HepG2 (cell line): Measurements from ENCODE around the gene SESN1. TPM values are rescaled to one million over a fixed set of nuclear protein-coding genes. Genes with fewer than 3 reads are reported as not detected.

Source experiments
- ATF1 ChIP-seq: IDR thresholded peaks from 2 replicates; pipeline ENCODE4 v1.6.1; 2016; ENCODE audit warnings: mild to moderate bottlenecking, control low read depth
- CCDC6 ChIP-seq: sonication (generic); formaldehyde crosslinking; IDR thresholded peaks from 2 replicates; pipeline ENCODE4 v1.8.1; 2022; ENCODE audit warnings: mild to moderate bottlenecking, missing genetic modification reagents, moderate library complexity
- CEBPG ChIP-seq: IDR thresholded peaks from 2 replicates; pipeline ENCODE4 v1.6.1; 2016
- ETV6 ChIP-seq: sonication (generic); formaldehyde crosslinking; conservative IDR thresholded peaks from 2 replicates; pipeline ENCODE4 v1.4.0; 2020; ENCODE audit warnings: missing genetic modification reagents
- HOXA5 ChIP-seq: sonication (generic); formaldehyde crosslinking; IDR thresholded peaks from 2 replicates; pipeline ENCODE4 v1.4.0; 2020; ENCODE audit warnings: missing genetic modification reagents
- MTA1 ChIP-seq: sonication (generic); formaldehyde crosslinking; IDR thresholded peaks from 2 replicates; pipeline ENCODE4 v1.4.0; 2020; ENCODE audit warnings: missing genetic modification reagents, mild to moderate bottlenecking, borderline replicate concordance
- MXI1 ChIP-seq: IDR thresholded peaks from 3 replicates; pipeline ENCODE4 v1.6.1; 2012; ENCODE audit warnings: low read depth, low read length, inconsistent platforms, borderline replicate concordance
- PLRG1 ChIP-seq: fragments of 450-650 bp; conservative IDR thresholded peaks from 2 replicates; pipeline ENCODE4 v1.6.1; 2016
- PPARG ChIP-seq: conservative IDR thresholded peaks from 2 replicates; pipeline ENCODE4 v1.6.1; 2016; ENCODE audit warnings: missing biosample characterization, missing genetic modification reagents
- WIZ ChIP-seq: sonication (generic); formaldehyde crosslinking; IDR thresholded peaks from 2 replicates; pipeline ENCODE4 v1.5.1; 2020; ENCODE audit warnings: mild to moderate bottlenecking, missing genetic modification reagents
- ZFX ChIP-seq: sonication (generic); formaldehyde crosslinking; IDR thresholded peaks from 2 replicates; pipeline ENCODE4 v1.4.0; 2020; ENCODE audit warnings: mild to moderate bottlenecking, low read depth, missing genetic modification reagents, moderate library complexity
- ZNF230 ChIP-seq: sonication (generic); formaldehyde crosslinking; IDR thresholded peaks from 2 replicates; pipeline ENCODE4 v1.4.0; 2020; ENCODE audit warnings: mild to moderate bottlenecking, missing genetic modification reagents
- ZNF274 ChIP-seq: sonication (generic); formaldehyde crosslinking; IDR thresholded peaks from 2 replicates; pipeline ENCODE4 v1.5.1; 2020; ENCODE audit warnings: mild to moderate bottlenecking, missing genetic modification reagents
- ZNF556 ChIP-seq: sonication (generic); formaldehyde crosslinking; IDR thresholded peaks from 2 replicates; pipeline ENCODE4 v1.4.0; 2020; ENCODE audit warnings: mild to moderate bottlenecking, missing genetic modification reagents, borderline replicate concordance
- ZNF607 ChIP-seq: sonication (generic); formaldehyde crosslinking; IDR thresholded peaks from 2 replicates; pipeline ENCODE4 v1.5.1; 2020; ENCODE audit warnings: missing genetic modification reagents, mild to moderate bottlenecking, borderline replicate concordance
- ZNF713 ChIP-seq: sonication (generic); formaldehyde crosslinking; IDR thresholded peaks from 2 replicates; pipeline ENCODE4 v1.4.0; 2020; ENCODE audit warnings: mild to moderate bottlenecking, missing genetic modification reagents
- polyA plus RNA-seq, 8 experiments: library from polyadenylated mRNA; depleted of rRNA in 3 of 8; stranded (reverse) in 7 of 8; unstranded in 1 of 8; fragments of >200 nt; fragmentation: Illumina TruSeq in 4 of 8; extraction: Trizol in 4 of 8; gene quantifications; 2 replicates each; pipeline versions ENCODE4 v1.2.1 to v1.2.3, GENCODE V29; 2011 to 2016; ENCODE audit warnings: low read depth in 4 of 8, missing spikeins in 1 of 8, mixed read lengths in 1 of 8; ENCODE audit not compliant: insufficient read depth in 1 of 8
- total RNA-seq, 5 experiments: library from RNA; depleted of rRNA; stranded (reverse); fragments of >200 nt; fragmentation: Illumina TruSeq; extraction: Trizol; gene quantifications; 2 replicates each; pipeline ENCODE4 v1.2.3, GENCODE V29; 2016; ENCODE audit warnings: low read depth in 1 of 5
- TF ChIP-seq, protein P1 (sequence below): sonication (generic); formaldehyde crosslinking; IDR thresholded peaks from 2 replicates; pipeline ENCODE4 v1.8.1; 2022; ENCODE audit warnings: mild to moderate bottlenecking, missing genetic modification reagents
- TF ChIP-seq, protein P2 (sequence below): sonication (generic); formaldehyde crosslinking; IDR thresholded peaks from 2 replicates; pipeline ENCODE4 v1.5.0; 2020; ENCODE audit warnings: missing genetic modification reagents, mild to moderate bottlenecking, borderline replicate concordance
- TF ChIP-seq, protein P3 (sequence below): sonication (generic); formaldehyde crosslinking; IDR thresholded peaks from one replicate; pipeline ENCODE4 v1.5.1; 2020; ENCODE audit warnings: mild to moderate bottlenecking, missing genetic modification reagents; ENCODE audit errors: not compliant biosample characterization

Gene SESN1
- total and polyA plus RNA-seq, 2 of the 13 experiments (the other 11 are each of a cell fraction or from before 2014, with no cell fraction given) = 24.9 to 44.7 TPM

DNA sequence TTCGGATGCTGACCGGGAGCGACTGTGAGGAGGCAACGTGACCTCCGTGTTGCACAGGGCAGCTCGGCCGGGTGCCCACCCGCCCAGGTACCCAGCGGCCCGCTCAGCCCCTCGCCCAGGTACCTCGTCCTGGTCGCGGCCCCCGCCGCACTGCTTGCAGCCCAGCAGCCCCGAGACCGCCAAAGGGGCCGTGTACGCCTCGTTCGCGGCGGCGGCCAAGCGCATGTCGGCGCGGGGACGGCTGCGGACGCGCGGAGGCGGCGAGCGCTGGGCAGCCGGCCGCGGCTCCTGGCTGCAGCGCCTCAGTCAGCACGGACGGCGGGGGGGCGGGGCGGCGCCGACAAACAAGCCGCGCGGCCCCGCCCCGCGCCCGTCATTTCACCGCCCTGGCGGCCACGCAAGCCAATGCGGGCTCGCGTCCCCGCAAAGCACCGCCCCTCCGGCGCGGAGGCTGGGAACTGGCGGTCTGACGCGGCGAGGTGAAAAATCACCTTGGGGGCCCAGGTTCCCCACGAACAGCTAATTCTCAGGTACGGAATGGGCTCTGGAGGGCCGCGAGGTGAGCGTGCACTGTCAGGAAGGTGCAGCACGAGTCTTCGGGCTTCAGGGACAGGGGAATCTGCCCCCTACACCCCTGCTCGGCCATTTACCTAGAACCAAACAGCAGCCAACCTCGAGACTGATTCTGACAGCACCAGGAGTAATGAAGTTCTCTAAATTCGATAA lies 85.2 kb downstream of the SESN1 start (continued):
- TF ChIP-seq ZNF713 (CRISPR knock-in tag) (0 out of 2 replicates have a peak, but pooled peaks have one; percentile 86), CCDC6 (CRISPR knock-in tag) (peak; percentile 96), MXI1 (peak; percentile 62; the same call in 1 of the 3 replicates), HOXA5 (CRISPR knock-in tag) (peak; percentile 18; the same call in 1 of the 2 replicates), ZNF230 (peak; percentile 72; the same call in 1 of the 2 replicates), MTA1 (CRISPR knock-in tag) (peak; percentile 50; the same call in 1 of the 2 replicates), ETV6 (CRISPR knock-in tag) (no peak), PPARG (no peak), ZNF607 (CRISPR knock-in tag) (peak; percentile 22; the same call in 1 of the 2 replicates), ATF1 (CRISPR knock-in tag) (no peak), ZNF274 (CRISPR knock-in tag) (0 out of 2 replicates have a peak, but pooled peaks have one; percentile 60), ZNF556 (CRISPR knock-in tag) (peak; percentile 41; the same call in 1 of the 2 replicates), WIZ (CRISPR knock-in tag) (peak; percentile 64; the same call in 1 of the 2 replicates), PLRG1 (no peak), CEBPG (CRISPR knock-in tag) (no peak), ZFX (CRISPR knock-in tag) (peak; percentile 91)
- TF ChIP-seq, protein P1, sequence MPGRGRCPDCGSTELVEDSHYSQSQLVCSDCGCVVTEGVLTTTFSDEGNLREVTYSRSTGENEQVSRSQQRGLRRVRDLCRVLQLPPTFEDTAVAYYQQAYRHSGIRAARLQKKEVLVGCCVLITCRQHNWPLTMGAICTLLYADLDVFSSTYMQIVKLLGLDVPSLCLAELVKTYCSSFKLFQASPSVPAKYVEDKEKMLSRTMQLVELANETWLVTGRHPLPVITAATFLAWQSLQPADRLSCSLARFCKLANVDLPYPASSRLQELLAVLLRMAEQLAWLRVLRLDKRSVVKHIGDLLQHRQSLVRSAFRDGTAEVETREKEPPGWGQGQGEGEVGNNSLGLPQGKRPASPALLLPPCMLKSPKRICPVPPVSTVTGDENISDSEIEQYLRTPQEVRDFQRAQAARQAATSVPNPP (CRISPR knock-in tag) = 0 out of 2 replicates have a peak, but pooled peaks have one; percentile 49
- TF ChIP-seq, protein P2, sequence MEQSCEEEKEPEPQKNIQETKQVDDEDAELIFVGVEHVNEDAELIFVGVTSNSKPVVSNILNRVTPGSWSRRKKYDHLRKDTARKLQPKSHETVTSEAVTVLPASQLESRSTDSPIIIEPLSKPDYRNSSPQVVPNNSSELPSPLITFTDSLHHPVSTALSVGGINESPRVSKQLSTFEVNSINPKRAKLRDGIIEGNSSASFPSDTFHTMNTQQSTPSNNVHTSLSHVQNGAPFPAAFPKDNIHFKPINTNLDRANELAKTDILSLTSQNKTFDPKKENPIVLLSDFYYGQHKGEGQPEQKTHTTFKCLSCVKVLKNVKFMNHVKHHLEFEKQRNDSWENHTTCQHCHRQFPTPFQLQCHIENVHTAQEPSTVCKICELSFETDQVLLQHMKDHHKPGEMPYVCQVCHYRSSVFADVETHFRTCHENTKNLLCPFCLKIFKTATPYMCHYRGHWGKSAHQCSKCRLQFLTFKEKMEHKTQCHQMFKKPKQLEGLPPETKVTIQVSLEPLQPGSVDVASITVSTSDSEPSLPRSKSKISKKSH (CRISPR knock-in tag) = 0 out of 2 replicates have a peak, but pooled peaks have one; percentile 46
- TF ChIP-seq, protein P3, sequence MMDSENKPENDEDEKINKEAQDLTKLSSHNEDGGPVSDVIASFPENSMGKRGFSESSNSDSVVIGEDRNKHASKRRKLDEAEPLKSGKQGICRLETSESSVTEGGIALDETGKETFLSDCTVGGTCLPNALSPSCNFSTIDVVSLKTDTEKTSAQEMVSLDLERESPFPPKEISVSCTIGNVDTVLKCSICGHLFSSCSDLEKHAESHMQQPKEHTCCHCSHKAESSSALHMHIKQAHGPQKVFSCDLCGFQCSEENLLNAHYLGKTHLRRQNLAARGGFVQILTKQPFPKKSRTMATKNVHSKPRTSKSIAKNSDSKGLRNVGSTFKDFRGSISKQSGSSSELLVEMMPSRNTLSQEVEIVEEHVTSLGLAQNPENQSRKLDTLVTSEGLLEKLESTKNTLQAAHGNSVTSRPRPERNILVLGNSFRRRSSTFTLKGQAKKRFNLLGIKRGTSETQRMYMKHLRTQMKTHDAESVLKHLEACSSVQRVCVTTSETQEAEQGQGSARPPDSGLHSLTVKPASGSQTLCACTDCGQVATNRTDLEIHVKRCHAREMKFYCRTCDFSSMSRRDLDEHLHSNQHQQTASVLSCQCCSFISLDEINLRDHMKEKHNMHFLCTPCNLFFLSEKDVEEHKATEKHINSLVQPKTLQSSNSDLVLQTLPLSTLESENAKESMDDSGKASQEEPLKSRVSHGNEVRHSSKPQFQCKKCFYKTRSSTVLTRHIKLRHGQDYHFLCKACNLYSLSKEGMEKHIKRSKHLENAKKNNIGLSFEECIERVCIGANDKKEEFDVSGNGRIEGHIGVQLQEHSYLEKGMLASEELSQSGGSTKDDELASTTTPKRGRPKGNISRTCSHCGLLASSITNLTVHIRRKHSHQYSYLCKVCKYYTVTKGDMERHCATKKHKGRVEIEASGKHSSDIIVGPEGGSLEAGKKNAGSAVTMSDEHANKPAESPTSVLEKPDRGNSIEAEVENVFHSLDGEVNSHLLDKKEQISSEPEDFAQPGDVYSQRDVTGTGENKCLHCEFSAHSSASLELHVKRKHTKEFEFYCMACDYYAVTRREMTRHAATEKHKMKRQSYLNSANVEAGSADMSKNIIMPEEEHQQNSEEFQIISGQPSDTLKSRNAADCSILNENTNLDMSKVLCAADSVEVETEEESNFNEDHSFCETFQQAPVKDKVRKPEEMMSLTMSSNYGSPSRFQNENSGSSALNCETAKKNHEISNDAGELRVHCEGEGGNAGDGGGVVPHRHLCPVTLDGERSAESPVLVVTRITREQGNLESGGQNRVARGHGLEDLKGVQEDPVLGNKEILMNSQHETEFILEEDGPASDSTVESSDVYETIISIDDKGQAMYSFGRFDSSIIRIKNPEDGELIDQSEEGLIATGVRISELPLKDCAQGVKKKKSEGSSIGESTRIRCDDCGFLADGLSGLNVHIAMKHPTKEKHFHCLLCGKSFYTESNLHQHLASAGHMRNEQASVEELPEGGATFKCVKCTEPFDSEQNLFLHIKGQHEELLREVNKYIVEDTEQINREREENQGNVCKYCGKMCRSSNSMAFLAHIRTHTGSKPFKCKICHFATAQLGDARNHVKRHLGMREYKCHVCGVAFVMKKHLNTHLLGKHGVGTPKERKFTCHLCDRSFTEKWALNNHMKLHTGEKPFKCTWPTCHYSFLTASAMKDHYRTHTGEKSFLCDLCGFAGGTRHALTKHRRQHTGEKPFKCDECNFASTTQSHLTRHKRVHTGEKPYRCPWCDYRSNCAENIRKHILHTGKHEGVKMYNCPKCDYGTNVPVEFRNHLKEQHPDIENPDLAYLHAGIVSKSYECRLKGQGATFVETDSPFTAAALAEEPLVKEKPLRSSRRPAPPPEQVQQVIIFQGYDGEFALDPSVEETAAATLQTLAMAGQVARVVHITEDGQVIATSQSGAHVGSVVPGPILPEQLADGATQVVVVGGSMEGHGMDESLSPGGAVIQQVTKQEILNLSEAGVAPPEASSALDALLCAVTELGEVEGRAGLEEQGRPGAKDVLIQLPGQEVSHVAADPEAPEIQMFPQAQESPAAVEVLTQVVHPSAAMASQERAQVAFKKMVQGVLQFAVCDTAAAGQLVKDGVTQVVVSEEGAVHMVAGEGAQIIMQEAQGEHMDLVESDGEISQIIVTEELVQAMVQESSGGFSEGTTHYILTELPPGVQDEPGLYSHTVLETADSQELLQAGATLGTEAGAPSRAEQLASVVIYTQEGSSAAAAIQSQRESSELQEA (CRISPR knock-in tag) = peak; percentile 17
